ENCODE data around the gene MTCL3.

MTCL3 gene

DNA sequence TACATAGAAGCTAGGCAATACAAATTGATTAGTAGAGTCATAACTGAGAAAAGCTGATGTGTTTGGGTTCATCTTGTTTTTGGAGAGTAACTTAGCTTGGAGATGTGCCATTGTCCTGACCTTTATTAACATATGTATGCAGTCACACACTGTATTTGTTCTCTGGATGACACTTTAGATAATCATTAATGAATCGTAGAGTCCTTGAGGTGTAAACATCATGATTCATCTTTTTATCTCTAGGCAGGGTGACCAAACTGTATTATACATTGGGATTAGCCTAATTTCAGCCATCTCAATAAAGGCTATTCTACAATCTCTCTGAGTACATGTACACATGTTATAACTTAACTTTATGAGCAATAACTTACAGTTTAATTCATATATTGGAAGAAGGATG lies 3.6 kb upstream of the MTCL3 start:
- no peaks in the 10 kb centered on the region for H3K9me3 Mint-ChIP-seq
- ChIA-PET CTCF (no interaction called here), POLR2A (interaction anchor here (0.6 kb wide), 1 partner anchor 849 kb away, joined by 4 read pairs; no protein-coding TSS in a partner anchor)
- no peak overlapping the region for H3K4me3 Mint-ChIP-seq
- H3K27me3 Mint-ChIP-seq, result peaks cover 49% of the 10 kb centered on the region
- DNase-seq (no peak), ATAC-seq (no peak)
- peaks cover 2% of the 10 kb centered on the region for H3K36me3 Mint-ChIP-seq (ENCODE audit: low read depth)
- no peak for TF ChIP-seq CTCF (IDR thresholded peaks at IDR 0.05)
- no peak overlapping the region for H3K27ac Mint-ChIP-seq
- intact Hi-C loops (cut with micrococcal nuclease), result no loop called here
- H3K4me1 Mint-ChIP-seq (ENCODE audit: low read depth), result peaks cover 16% of the 10 kb centered on the region

GRCh38 chr6:127520066-127520465 lies 931 bp upstream of the MTCL3 start:
- intact Hi-C loops (cut with micrococcal nuclease), result no loop called here
- Mint-ChIP-seq H3K4me3 (no peak overlapping the region), H3K27ac (no peak overlapping the region), H3K9me3 (no peaks in the 10 kb centered on the region), H3K27me3 (peaks cover 44% of the 10 kb centered on the region), H3K36me3 (ENCODE audit: low read depth) (peaks cover 2% of the 10 kb centered on the region), H3K4me1 (ENCODE audit: low read depth) (peaks cover 23% of the 10 kb centered on the region)
- DNase-seq (peak; percentile 21), ATAC-seq (no peak)
- ChIA-PET CTCF (interaction anchor here (0.8 to 2.4 kb wide), 7 partner anchors 9 to 218 kb away, joined by 3 to 11 read pairs (median 4); no protein-coding TSS in a partner anchor), POLR2A (interaction anchor here (0.6 to 1.4 kb wide), 3 partner anchors 11 to 82 kb away, joined by 3 to 5 read pairs (median 3); no protein-coding TSS in a partner anchor)
- no peak for TF ChIP-seq CTCF (IDR thresholded peaks at IDR 0.05)

GRCh38 chr6:127519469-127519785 lies 292 bp upstream of the MTCL3 start:
- no peaks in the 10 kb centered on the region for H3K9me3 Mint-ChIP-seq
- ChIA-PET CTCF (interaction anchor here (0.7 to 2.4 kb wide), 9 partner anchors 9 to 217 kb away, joined by 3 to 11 read pairs (median 4); no protein-coding TSS in a partner anchor), POLR2A (interaction anchor here (1.2 kb wide), 1 partner anchor 12 kb away, joined by 3 read pairs; no protein-coding TSS in a partner anchor)
- no peak for TF ChIP-seq CTCF (IDR thresholded peaks at IDR 0.05)
- intact Hi-C loops (cut with micrococcal nuclease), result loop anchor here (10.0 kb wide), 1 partner anchor 175 kb away; the partner anchor contains the start of gene ECHDC1
- ATAC-seq (no peak), DNase-seq (no peak)
- no peak overlapping the region for H3K27ac Mint-ChIP-seq
- H3K4me3 Mint-ChIP-seq, result peak overlapping the region; percentile 74
- peaks cover 45% of the 10 kb centered on the region for H3K27me3 Mint-ChIP-seq
- peaks cover 2% of the 10 kb centered on the region for H3K36me3 Mint-ChIP-seq (ENCODE audit: low read depth)
- peaks cover 26% of the 10 kb centered on the region for H3K4me1 Mint-ChIP-seq (ENCODE audit: low read depth)

GRCh38 chr6:127518191-127518709 lies 885 bp downstream of the MTCL3 start:
- ATAC-seq, result no peak
- ChIA-PET CTCF (interaction anchor here (0.6 to 7.9 kb wide), 9 partner anchors 12 to 1553 kb away, joined by 3 to 86 read pairs (median 9); no protein-coding TSS in a partner anchor), POLR2A (interaction anchor here (0.8 kb wide), 2 partner anchors 11 to 24 kb away, joined by 3 read pairs; no protein-coding TSS in a partner anchor)
- intact Hi-C loops (cut with micrococcal nuclease), result loop anchor here (10.0 kb wide), 1 partner anchor 173 kb away; the partner anchor contains the start of gene ECHDC1
- Mint-ChIP-seq H3K27me3 (peaks cover 40% of the 10 kb centered on the region), H3K4me1 (ENCODE audit: low read depth) (peaks cover 26% of the 10 kb centered on the region), H3K36me3 (ENCODE audit: low read depth) (peaks cover 2% of the 10 kb centered on the region), H3K4me3 (peak overlapping the region; percentile 74), H3K27ac (peak overlapping the region; percentile 41), H3K9me3 (no peaks in the 10 kb centered on the region)
- DNase-seq, result no peak
- TF ChIP-seq CTCF (IDR thresholded peaks at IDR 0.05), result no peak

GRCh38 chr6:127517693-127518092 lies 1.4 kb downstream of the MTCL3 start:
- peak overlapping the region; percentile 74 for H3K4me3 Mint-ChIP-seq
- H3K36me3 Mint-ChIP-seq (ENCODE audit: low read depth), result peaks cover 2% of the 10 kb centered on the region
- no peaks in the 10 kb centered on the region for H3K9me3 Mint-ChIP-seq
- no peak for DNase-seq
- POLR2A ChIA-PET, result interaction anchor here (0.6 kb wide), 1 partner anchor 23 kb away, joined by 3 read pairs; no protein-coding TSS in a partner anchor
- no peak for ATAC-seq
- peaks cover 39% of the 10 kb centered on the region for H3K27me3 Mint-ChIP-seq
- H3K27ac Mint-ChIP-seq, result no peak overlapping the region
- peaks cover 26% of the 10 kb centered on the region for H3K4me1 Mint-ChIP-seq (ENCODE audit: low read depth)
- CTCF ChIA-PET, result interaction anchor here (1.6 to 7.9 kb wide), 13 partner anchors 11 to 228 kb away, joined by 4 to 86 read pairs (median 12); partner anchors contain the start of gene KIAA0408
- no peak for TF ChIP-seq CTCF (IDR thresholded peaks at IDR 0.05)
- intact Hi-C loops (cut with micrococcal nuclease), result loop anchor here (10.0 kb wide), 1 partner anchor 173 kb away; the partner anchor contains the start of gene ECHDC1

Data from activated CD8-positive, alpha-beta T cell treated with anti-CD3 and anti-CD28 coated beads for 36 hours (primary cell).